Posterior cingulate gyrus (tissue), 11 donors: ENCODE results near the gene FAM83F.
A peak's percentile ranks its signal among the peaks of the same experiment; 100 is the strongest.

Experiments used
- DNase-seq, 10 donors: peaks; one replicate each; pipeline versions ENCODE4 v3.0.0 to v3.0.0-alpha.2; 2020 to 2021; ENCODE audit warnings: mixed read lengths in 3 of 10
- intact Hi-C: fragments of 100-400 bp; cut with DNase I; formaldehyde crosslinking; loops from one replicate; pipeline ENCODE4 v1.15.1; 2023

FAM83F gene

GRCh38 chr22:40028098-40028425 lies 33.3 kb downstream of the FAM83F start:
- intact Hi-C loops = no loop called here
- DNase-seq = peak in 2 of 10 donors; percentile 51 to 75

- peak in 2 of 10 donors; percentile 72 to 74 for DNase-seq
- intact Hi-C loops = no loop called here
Observed at GRCh38 chr22:40029189-40029890, 34.6 kb downstream of the FAM83F start.

GRCh38 chr22:40030026-40030757 lies 35.4 kb downstream of the FAM83F start:
- intact Hi-C loops = no loop called here
- DNase-seq = peak in 2 of 10 donors; percentile 40 to 48

- DNase-seq = peak in 1 of 10 donors; percentile 55
- intact Hi-C loops = no loop called here
Observed at GRCh38 chr22:40030758-40031095, 36.0 kb downstream of the FAM83F start.

GRCh38 chr22:40031766-40032470 lies 37.2 kb downstream of the FAM83F start:
- intact Hi-C loops = no loop called here
- peak in 4 of 10 donors; percentile 32 to 86 (median 79) for DNase-seq

GRCh38 chr22:40033586-40034380 lies 39.0 kb downstream of the FAM83F start:
- peak in 2 of 10 donors; percentile 52 for DNase-seq
- intact Hi-C loops = no loop called here

- intact Hi-C loops = loop anchor here (5.0 kb wide), 1 partner anchor 498 kb away; no protein-coding TSS in a partner anchor
- peak in 1 of 10 donors; percentile 55 for DNase-seq
Observed at GRCh38 chr22:40035351-40035750, 40.6 kb downstream of the FAM83F start.

GRCh38 chr22:40036126-40036525 lies 41.4 kb downstream of the FAM83F start:
- peak in 1 of 10 donors; percentile 30 for DNase-seq
- intact Hi-C loops = loop anchor here (5.0 kb wide), 1 partner anchor 499 kb away; no protein-coding TSS in a partner anchor

GRCh38 chr22:40036591-40037225 lies 42.0 kb downstream of the FAM83F start:
- peak; percentile 50 to 95 (median 72) for DNase-seq
- intact Hi-C loops = loop anchor here (5.0 kb wide), 1 partner anchor 499 kb away; no protein-coding TSS in a partner anchor

GRCh38 chr22:40037320-40037719 lies 42.6 kb downstream of the FAM83F start:
- intact Hi-C loops = loop anchor here (5.0 kb wide), 1 partner anchor 500 kb away; no protein-coding TSS in a partner anchor
- DNase-seq = no peak

- DNase-seq = peak in 2 of 10 donors; percentile 68 to 70
- intact Hi-C loops = loop anchor here (5.0 kb wide), 2 partner anchors 308 to 502 kb away; partner anchors contain the start of gene ADSL
Observed at GRCh38 chr22:40039482-40040115, 44.8 kb downstream of the FAM83F start.

GRCh38 chr22:40040927-40041326 lies 46.2 kb downstream of the FAM83F start:
- DNase-seq = peak in 6 of 10 donors; percentile 60 to 89 (median 71)
- intact Hi-C loops = loop anchor here (5.0 kb wide), 1 partner anchor 306 kb away; the partner anchor contains the start of gene ADSL

- DNase-seq = peak in 1 of 10 donors; percentile 12
- intact Hi-C loops = loop anchor here (5.0 kb wide), 1 partner anchor 306 kb away; the partner anchor contains the start of gene ADSL
Observed at GRCh38 chr22:40041366-40042137, 46.8 kb downstream of the FAM83F start.

- DNase-seq = peak in 1 of 10 donors; percentile 1
- intact Hi-C loops = loop anchor here (5.0 kb wide), 1 partner anchor 305 kb away; the partner anchor contains the start of gene ADSL
Observed at GRCh38 chr22:40042312-40042711, 47.6 kb downstream of the FAM83F start.

- intact Hi-C loops = loop anchor here (5.0 kb wide), 1 partner anchor 304 kb away; the partner anchor contains the start of gene ADSL
- DNase-seq = peak in 2 of 10 donors; percentile 34 to 64
Observed at GRCh38 chr22:40043081-40043480, 48.3 kb downstream of the FAM83F start.

- no peak for DNase-seq
- intact Hi-C loops = loop anchor here (2.0 to 5.0 kb wide), 2 partner anchors 135 to 304 kb away; partner anchors contain the start of gene ADSL
Observed at GRCh38 chr22:40043793-40044101, 49.0 kb downstream of the FAM83F start.

GRCh38 chr22:40044102-40044869 lies 49.5 kb downstream of the FAM83F start:
- intact Hi-C loops = loop anchor here (2.0 to 5.0 kb wide), 2 partner anchors 135 to 303 kb away; partner anchors contain the start of gene ADSL

More at GRCh38 chr22:40044102-40044869, 49.5 kb downstream of the FAM83F start:
- DNase-seq = peak; percentile 96 to 100 (median 98)
